Activated naive CD4-positive, alpha-beta T cell treated with anti-CD3 and anti-CD28 coated beads, Interleukin-2, amount 50 U/mL, for 16 hours (primary cell): ENCODE measurements around the gene TASP1.
"Not testable (repeated sequence)": the region's sequence is repeated elsewhere in the genome, so short reads cannot be mapped to it uniquely, and the experiment has no call there.

Source experiments
- DNase-seq: peaks from one replicate; pipeline ENCODE4 v3.0.0-alpha.2; 2020

TASP1 gene

GRCh38 chr20:13638496-13639149, at the start of gene TASP1:
Gene TASP1 (minus strand): TSS chr20:13638932. CDS start chr20:13630078, 8,854 bp downstream.
- peak; percentile 95 for DNase-seq

DNA sequence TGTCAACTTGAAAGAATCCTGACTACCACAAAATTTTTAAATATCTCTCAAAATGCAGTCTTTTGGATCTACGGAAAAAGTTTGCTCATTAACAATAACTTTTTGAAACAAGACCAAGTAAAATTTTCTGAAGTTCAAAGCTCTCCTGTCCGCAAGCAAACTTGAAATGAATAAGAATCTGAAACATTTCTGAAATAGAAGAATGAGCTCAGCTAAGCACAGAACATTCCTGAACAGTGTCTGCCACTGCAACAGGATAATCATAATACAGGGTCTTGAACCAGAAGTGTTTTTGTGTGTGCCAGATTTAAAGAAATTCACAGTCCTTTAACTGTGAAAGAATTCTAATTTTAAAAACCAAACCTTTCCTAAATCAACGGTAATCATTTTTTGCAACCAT, 49.1 kb upstream of the TASP1 start:
- DNase-seq = no peak

GRCh38 chr20:13685623-13686022, 46.9 kb upstream of the TASP1 start:
- DNase-seq = no peak

DNA sequence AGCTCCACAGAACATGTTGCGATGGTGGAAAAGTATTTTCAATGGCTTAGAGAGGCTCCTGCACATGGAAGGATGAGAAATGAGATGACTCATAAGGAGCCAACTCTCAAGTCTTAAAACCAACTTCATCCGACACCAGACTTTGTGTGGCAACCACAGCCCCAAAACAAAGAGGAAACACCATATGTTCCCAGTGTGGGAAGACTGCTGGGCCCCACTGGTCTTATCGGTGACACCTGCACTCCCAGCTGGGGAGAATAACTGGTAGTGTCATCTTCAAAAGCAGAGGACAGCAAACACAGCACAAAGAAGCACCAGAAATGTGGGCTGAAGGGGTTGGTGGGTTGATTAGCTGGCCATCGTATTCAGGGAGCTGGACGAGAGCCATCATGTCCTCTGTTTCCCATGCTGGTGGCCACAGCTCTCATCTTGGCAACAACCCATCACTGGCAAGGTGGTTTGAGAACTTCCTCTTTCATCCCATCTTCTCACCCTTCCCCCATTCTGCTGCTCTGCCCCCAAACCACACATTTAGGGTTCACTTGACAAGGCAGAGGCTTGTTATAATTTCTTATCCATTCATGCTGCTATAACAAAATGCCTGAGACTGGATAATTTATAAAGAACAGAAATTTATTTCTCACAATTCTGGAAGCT, 46.0 kb upstream of the TASP1 start:
- DNase-seq = no peak

- DNase-seq = no peak
Observed at GRCh38 chr20:13683833-13684232, 45.1 kb upstream of the TASP1 start.

- DNase-seq = no peak
Observed at GRCh38 chr20:13681248-13682125, 42.8 kb upstream of the TASP1 start.

DNA sequence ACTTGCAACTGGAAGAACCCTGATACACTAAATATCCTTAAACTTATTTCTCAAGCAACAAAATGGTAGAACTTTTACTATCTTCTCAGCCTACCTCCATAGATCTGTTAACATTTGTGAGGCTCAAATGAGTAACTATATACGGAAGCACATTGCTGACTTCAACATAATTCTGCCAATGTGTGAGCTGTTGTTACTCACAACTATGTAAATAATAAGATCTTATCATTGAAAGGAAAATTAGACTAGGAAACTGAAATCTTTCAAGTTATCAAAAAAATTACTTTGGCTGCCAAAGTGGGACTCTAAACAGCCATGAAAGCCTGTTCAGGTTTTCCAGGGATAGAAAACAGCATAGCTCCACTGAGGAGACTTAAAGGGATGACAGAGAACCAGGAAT, 40.2 kb upstream of the TASP1 start:
- DNase-seq = no peak

DNA sequence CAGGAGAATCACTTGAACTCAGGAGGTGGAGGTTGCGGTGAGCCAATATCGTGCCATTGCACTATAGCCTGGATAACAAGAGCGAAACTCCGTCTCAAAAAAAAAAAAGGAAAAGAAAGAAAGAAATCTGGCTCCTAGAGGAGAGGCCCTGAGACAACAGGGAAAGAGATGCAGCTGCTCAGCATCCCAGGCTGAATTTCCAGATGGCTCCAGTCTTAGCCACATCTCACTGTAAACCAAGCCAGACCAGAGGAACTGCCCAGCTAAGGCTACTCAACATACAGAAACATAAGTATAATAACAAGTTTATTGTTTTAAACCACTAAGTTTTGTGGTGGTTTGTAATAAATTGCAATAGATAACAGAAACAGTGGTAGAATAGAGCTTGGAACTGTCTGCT, 38.5 kb upstream of the TASP1 start:
- DNase-seq = no peak

DNA sequence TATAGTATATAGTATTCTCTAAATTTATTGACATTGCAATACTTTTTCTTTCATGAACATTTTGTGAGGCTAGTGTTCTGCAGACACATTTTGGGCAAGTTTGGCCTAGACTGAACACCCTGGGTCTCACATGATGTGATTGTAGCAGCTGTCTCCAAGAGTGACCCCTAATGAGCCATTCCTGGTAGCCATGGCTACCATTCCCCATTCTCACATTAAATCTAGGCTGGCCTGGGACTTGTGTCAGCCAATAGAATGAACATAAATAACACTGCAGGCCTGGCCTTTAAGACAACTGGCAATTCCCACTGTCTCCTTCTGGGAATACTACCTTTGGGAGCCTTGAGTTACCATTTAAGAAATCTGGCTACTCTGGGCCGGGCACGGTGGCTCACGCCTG, 38.0 kb upstream of the TASP1 start:
- no peak for DNase-seq

- DNase-seq = no peak
Observed at GRCh38 chr20:13672690-13673089, 34.0 kb upstream of the TASP1 start.

DNA sequence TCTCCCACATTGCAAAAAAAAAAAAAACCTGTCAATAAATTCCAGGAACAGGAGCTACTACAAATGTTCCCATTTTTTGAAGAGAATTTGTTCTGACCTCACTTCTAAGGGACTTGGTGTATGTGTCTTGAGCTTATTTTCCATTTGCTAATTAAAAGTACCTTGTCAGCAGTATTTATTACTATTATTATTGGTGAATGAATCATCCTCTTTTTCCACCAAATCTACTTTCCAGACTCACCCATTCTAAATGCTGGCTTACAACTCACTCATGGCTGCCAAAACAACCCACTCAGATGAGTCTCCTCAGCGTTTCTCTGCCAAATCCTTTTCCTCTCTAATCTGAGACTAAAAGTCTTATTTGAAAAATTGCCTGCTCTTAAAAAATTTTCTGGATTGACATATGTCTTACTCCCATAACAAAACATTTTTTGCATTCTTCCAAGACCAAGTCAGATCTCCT, 33.2 kb upstream of the TASP1 start:
- DNase-seq = no peak

GRCh38 chr20:13671512-13671911, 32.8 kb upstream of the TASP1 start:
- DNase-seq = no peak

DNA sequence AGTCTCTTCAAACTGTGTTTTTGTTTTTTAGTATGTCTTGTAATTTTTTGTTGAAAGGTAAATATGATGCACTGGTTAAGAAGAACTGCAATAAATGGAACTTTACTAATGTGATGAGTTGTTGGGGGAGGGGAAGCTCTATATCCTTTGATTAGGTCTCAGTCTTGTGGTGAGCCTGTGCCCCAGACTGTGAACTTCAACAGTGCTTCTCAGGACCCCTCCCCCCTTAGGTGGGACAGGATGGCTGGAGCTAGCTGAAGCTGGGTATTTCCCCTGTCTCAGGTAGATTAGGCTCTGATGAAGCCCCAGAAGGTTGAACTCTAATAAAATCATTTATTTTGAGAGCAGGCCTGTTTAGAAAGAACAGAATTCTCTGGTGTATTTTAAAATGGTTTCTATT, 31.4 kb upstream of the TASP1 start:
- no peak for DNase-seq

DNA sequence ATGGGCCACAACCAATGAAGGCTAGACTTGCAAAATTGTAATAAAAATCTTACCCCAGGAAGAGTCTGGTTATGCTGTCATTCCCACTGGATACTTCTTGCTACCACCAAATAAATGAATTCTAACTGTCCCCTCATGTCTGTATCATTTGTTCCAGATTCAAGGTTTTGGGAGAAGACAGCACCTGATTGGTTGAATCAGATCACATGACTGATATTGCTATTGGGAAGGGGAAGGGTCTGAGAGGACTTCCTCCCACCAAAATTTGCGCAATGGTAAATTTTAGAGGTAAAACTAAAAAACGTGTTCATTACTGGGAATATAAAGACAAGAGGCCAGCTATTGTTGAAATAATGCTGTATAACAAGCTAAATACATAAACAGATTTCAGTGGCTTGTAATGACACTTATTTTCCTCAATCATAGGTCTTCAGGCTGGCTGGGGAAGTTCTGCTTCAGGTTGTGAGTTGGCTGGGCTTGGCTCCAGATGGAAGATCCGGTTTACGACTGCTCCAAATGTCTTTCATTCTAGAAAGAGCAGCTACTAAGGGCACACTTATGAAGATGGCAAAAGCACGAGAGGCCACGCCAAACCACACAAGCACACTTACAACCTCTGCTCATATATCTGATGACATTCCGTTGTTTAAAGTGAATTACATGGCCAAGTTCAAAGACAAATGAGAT, 27.1 kb upstream of the TASP1 start:
- DNase-seq = no peak

GRCh38 chr20:13661070-13661685, 22.4 kb upstream of the TASP1 start:
- no peak for DNase-seq

DNA sequence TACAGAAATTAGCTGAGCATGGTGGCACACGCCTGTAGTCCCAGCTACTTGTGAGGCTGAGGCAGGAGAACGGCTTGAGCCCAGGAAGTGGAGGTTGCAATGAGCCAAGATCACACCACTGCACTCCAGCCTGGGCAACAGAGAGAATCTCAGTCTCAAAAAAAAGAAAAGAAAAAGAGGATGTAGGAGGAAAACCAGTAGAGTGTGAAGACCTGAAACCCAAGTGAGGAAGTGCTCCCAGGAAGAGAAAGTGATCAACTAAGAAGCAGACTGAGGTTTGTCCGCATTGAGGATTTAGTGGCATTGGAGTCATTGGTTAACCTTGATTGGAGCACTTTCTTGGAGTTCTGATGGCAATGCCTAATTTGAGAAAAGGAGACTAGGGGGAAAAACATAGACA, 20.6 kb upstream of the TASP1 start:
- DNase-seq = no peak

- not testable (repeated sequence) for DNase-seq
Observed at GRCh38 chr20:13658060-13658459, 19.3 kb upstream of the TASP1 start.

DNA sequence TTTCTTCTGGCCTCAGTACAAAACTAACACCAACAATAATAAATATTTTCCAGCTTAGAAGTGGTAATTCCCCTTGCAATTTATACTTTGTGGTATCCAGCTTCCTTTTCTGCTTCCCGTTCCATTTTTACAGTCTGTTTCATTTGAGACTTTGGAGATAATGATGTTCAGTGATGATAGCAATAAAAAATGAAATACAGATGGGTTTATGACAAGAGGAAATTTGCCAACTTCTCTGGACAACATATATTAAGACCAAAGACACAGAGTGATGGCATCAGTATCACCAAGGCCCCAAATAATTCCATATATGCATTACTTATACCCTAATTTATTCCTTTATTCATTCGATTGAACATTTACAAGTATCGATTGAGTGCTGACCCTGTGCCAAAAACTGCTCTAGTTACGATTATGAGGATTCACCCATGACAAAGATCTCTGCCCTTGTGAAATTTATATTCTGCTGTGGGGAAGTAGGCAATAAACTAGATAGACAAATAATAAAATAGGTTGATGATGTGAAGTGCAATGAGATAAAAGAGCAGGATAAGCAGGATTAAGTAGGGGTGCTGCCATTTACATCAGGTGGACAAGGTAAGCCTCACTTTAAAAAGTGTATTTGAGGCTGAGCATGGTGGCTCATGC, 18.1 kb upstream of the TASP1 start:
- no peak for DNase-seq

GRCh38 chr20:13654463-13655023, 15.8 kb upstream of the TASP1 start:
- no peak for DNase-seq

GRCh38 chr20:13650474-13650873, 11.7 kb upstream of the TASP1 start:
- DNase-seq = no peak

GRCh38 chr20:13648291-13649228, 9.8 kb upstream of the TASP1 start:
- no peak for DNase-seq
